Measurements from ENCODE around the gene NIPAL3.
"Not testable (repeated sequence)": the region's sequence is repeated elsewhere in the genome, so short reads cannot be mapped to it uniquely, and the experiment has no call there.

NIPAL3 gene

DNA sequence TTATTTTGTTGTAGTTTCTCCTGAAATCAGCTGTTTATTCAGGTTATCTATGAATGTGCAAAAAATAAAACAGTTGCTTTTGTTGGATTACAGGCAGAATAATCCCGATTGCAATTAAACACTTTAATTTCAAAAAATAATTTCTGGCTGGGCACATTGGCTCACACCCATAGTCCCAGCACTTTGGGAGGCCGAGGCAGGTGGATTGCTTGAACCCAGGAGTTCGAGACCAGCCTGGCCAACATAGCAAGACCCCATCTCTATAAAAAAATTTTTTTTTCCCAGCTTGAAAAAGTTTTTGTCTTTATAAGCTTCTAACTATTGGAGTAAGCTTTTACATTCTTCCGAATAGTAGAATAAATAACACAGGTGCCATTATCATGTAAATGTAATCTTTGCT is 102.3 kb downstream of the NIPAL3 start:
- no peak for DNase-seq (ENCODE audit: low spot score)

DNA sequence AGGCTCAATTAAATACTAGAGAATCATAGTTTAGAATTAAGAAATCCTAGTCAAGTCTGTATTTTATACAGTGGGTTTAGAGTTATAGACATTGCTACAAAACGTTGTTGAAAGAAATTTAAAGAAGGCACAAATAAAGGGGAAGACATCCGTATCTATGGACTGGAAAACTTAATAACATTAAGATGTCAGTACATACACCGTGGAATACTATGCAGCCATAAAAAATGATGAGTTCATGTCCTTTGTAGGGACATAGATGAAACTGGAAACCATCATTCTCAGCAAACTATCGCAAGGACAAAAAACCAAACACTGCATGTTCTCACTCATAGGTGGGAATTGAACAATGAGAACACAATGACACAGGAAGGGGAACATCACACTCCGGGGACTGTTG is 104.7 kb downstream of the NIPAL3 start:
- not testable (repeated sequence) for DNase-seq (ENCODE audit: low spot score)

All from GM03348 (cell line).